Smooth muscle cell (in vitro differentiated cells): ENCODE data around the gene KLHL22. TPM values are rescaled to one million over a fixed set of nuclear protein-coding genes. Genes with fewer than 3 reads are reported as not detected.

Experiments used
- DNase-seq: peaks from one replicate; lab custom pipeline; 2025; ENCODE audit not compliant: unreplicated experiment; lab: John Stamatoyannopoulos, UW
- H2AFZ ChIP-seq: fragments of 200-600 bp; sonication (generic); 2 replicates; pipeline ENCODE4 v1.6.0; 2016; ENCODE audit warnings: antibody characterized with exemption, low read depth, mild to moderate bottlenecking
- H3F3A ChIP-seq: fragments of 200-600 bp; sonication (generic); 2 replicates; pipeline ENCODE4 v1.6.0; 2017; ENCODE audit warnings: antibody characterized with exemption, low read depth
- H3K27ac ChIP-seq: fragments of 200-600 bp; sonication (generic); 2 replicates; pipeline ENCODE4 v1.5.1; 2016; ENCODE audit warnings: low read depth, mild to moderate bottlenecking
- H3K27me3 ChIP-seq: fragments of 200-600 bp; sonication (generic); 2 replicates; pipeline ENCODE4 v1.6.1; 2016; ENCODE audit warnings: low read depth, mild to moderate bottlenecking
- H3K36me3 ChIP-seq: fragments of 200-600 bp; sonication (generic); 2 replicates; pipeline ENCODE4 v1.5.1; 2016; ENCODE audit warnings: low read depth
- H3K4me1 ChIP-seq: fragments of 200-600 bp; sonication (generic); 2 replicates; pipeline ENCODE4 v1.5.1; 2016; ENCODE audit warnings: low read depth
- H3K4me2 ChIP-seq: fragments of 200-600 bp; sonication (generic); 2 replicates; pipeline ENCODE4 v1.6.0; 2016; ENCODE audit warnings: mild to moderate bottlenecking
- H3K4me3 ChIP-seq: fragments of 200-600 bp; sonication (generic); 2 replicates; pipeline ENCODE4 v1.5.1; 2016; ENCODE audit warnings: mild to moderate bottlenecking
- H3K79me2 ChIP-seq: fragments of 200-600 bp; sonication (generic); 2 replicates; pipeline ENCODE4 v1.6.0; 2016; ENCODE audit warnings: low read depth, mild to moderate bottlenecking
- H3K9ac ChIP-seq: fragments of 200-600 bp; sonication (generic); 2 replicates; pipeline ENCODE4 v1.6.0; 2016; ENCODE audit warnings: low read depth
- H3K9me3 ChIP-seq: fragments of 200-600 bp; sonication (generic); replicated peaks from 2 replicates; pipeline ENCODE4 v1.5.1; 2016; ENCODE audit warnings: low read depth
- H4K20me1 ChIP-seq: fragments of 200-600 bp; sonication (generic); 2 replicates; pipeline ENCODE4 v1.6.0; 2016; ENCODE audit warnings: low read depth
- WGBS: methylation state at CpG from one replicate; pipeline ENCODE4 v1.1.7; 2016; ENCODE audit warnings: low lambda C conversion rate; 5-methylcytosine and 5-hydroxymethylcytosine counted together
- polyA plus RNA-seq: library from polyadenylated mRNA; unstranded; fragments of >200 nt; fragmentation: Nextera tagmentation; extraction: Ambion mirVana; gene quantifications from 2 replicates; pipeline ENCODE4 v1.2.1, GENCODE V29; 2016
- total RNA-seq: library from RNA; depleted of rRNA; stranded (reverse); fragments of >200 nt; gene quantifications from 2 replicates; pipeline ENCODE4 v1.2.3, GENCODE V29; 2014
- TF ChIP-seq, protein P1 (sequence below): fragments of 200-600 bp; sonication (generic); IDR thresholded peaks from 2 replicates; pipeline ENCODE4 v1.5.1; 2017; ENCODE audit warnings: borderline replicate concordance, mild to moderate bottlenecking, antibody characterized with exemption; ENCODE audit not compliant: insufficient read depth, poor library complexity, severe bottlenecking

KLHL22 gene
- total and polyA plus RNA-seq, 2 experiments from 2014 or later, result 17.1 to 27.3 TPM

DNA sequence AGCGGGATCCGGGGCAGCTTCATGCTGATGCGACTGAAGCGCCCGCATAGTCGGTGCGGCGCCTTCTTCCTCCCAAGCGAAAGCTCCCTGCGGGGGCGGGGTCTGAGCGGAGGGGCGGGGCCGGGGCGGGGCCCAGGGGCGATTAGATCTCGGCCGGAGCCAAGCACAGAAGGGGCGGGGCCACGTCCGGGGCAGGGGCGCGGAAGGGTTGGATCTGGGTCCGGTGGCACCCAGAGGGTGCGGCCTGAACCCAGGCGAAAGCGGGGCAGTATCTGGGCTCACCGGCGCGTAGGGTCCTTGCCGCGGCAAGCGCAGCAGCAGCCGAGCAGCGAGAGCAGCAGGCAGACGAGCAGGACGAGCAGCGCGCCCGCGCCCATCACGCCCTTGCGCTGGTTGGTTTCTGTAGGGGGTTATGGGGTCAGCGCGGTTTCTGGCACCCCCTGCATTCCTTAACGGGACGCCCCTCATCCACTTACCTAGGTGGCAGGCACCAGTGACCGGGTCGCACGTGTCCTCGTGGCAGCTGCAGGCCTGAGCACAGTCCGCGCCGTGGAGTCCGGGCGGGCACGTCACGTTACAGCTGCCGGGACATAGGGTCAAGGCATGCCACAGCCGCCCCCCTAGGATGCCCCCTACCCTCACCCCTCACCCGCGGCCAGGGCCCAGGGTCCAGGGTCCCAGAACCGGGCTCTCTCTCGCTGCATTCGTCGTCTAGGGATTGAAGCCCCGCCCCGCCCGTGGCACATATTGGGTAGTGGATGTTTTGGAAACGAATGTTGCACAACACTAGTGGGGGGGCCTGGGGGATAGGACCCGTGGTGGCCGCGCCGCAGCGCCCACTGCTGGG lies 66.1 kb downstream of the KLHL22 start:
- Histone ChIP-seq H3K27ac (no peak overlapping the region), H3K9ac (no peak overlapping the region), H3K79me2 (peaks cover 21% of the 10 kb centered on the region), H3K27me3 (no peaks in the 10 kb centered on the region), H3K4me1 (no peaks in the 10 kb centered on the region), H3K36me3 (no peaks in the 10 kb centered on the region), H3F3A (peaks cover 4% of the 10 kb centered on the region), H3K4me3 (no peak overlapping the region), H3K4me2 (no peak overlapping the region), H4K20me1 (peaks cover 74% of the 10 kb centered on the region), H3K9me3 (no peaks in the 10 kb centered on the region), H2AFZ (no peak overlapping the region)
- 80% methylated on average over 55 of the region's 75 CpGs for WGBS
- no peak for DNase-seq
- TF ChIP-seq, protein P1, sequence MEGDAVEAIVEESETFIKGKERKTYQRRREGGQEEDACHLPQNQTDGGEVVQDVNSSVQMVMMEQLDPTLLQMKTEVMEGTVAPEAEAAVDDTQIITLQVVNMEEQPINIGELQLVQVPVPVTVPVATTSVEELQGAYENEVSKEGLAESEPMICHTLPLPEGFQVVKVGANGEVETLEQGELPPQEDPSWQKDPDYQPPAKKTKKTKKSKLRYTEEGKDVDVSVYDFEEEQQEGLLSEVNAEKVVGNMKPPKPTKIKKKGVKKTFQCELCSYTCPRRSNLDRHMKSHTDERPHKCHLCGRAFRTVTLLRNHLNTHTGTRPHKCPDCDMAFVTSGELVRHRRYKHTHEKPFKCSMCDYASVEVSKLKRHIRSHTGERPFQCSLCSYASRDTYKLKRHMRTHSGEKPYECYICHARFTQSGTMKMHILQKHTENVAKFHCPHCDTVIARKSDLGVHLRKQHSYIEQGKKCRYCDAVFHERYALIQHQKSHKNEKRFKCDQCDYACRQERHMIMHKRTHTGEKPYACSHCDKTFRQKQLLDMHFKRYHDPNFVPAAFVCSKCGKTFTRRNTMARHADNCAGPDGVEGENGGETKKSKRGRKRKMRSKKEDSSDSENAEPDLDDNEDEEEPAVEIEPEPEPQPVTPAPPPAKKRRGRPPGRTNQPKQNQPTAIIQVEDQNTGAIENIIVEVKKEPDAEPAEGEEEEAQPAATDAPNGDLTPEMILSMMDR, result no peak

DNA sequence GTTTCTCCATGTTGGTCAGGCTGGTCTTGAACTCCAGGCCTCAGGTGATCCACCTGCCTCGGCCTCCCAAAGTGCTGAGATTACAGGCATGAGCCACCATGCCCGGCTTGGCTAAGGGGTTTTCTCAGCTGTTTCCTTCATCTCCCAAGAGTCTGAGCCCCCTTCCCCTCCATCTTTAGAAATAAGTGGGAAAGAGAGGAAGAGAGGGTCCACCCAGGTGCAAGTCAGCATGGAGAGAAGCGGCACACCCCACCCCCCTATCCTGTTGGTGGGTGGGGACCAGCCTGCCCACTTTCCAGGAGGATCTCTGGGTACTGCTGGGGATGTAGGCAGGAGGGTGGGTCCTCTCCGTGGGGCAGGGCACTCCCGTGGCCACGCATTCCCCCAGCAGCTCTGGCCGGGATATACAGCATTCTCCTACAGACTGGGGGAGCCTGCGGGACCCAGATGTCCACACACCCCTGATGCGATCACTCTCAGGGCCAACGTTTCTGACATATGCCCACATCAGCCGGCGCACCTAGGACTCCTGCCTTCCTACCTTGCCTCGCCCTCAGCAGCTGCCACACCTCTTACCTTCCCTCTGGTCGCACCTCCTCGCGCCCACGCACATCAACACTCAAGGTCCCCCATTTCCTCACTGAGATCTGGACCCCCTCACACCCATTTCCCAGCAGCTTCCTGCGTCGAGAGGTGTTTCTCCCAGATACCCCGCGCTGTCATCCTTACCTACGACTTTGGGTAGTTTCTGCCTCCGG lies 66.9 kb downstream of the KLHL22 start:
- no peak overlapping the region for H2AFZ ChIP-seq
- H3K4me2 ChIP-seq, result no peak overlapping the region
- no peak for DNase-seq
- no peak overlapping the region for H3K4me3 ChIP-seq
- 91% methylated on average over 20 of the region's 23 CpGs for WGBS
- peaks cover 66% of the 10 kb centered on the region for H4K20me1 ChIP-seq
- H3K9ac ChIP-seq, result no peak overlapping the region
- peaks cover 13% of the 10 kb centered on the region for H3K79me2 ChIP-seq
- no peaks in the 10 kb centered on the region for H3K27me3 ChIP-seq
- no peak overlapping the region for H3K27ac ChIP-seq
- no peaks in the 10 kb centered on the region for H3K36me3 ChIP-seq
- H3K9me3 ChIP-seq, result no peaks in the 10 kb centered on the region
- no peaks in the 10 kb centered on the region for H3F3A ChIP-seq
- TF ChIP-seq, protein P1, result no peak
- no peaks in the 10 kb centered on the region for H3K4me1 ChIP-seq

DNA sequence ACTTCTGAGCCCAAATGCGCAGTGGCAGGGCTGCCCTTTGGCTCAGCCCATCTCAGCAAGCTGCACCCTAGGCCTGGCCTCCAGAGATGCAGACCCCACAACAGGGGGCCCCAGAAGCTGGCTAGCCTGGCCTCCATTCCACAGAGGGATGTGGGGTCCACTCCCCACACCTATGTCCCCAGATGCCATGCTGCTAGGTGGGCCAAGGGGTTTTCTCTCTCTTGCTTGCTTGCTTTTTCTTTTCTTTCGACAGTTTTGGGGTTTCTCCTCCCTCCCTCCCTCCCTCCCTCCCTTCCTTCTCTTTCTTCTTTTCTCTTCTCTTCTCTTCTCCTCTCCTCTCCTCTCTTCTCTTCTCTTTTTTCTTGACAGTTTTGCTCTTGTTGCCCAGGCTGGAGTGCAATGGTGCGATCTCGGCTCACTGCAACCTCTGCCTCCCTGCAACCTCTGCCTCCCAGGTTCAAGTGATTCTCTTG lies 67.6 kb downstream of the KLHL22 start:
- H2AFZ ChIP-seq, result no peak overlapping the region
- WGBS, result 100% methylated on average over 4 of the region's 4 CpGs
- H3F3A ChIP-seq, result no peaks in the 10 kb centered on the region
- no peak overlapping the region for H3K4me3 ChIP-seq
- no peak overlapping the region for H3K27ac ChIP-seq
- no peaks in the 10 kb centered on the region for H3K27me3 ChIP-seq
- no peak overlapping the region for H3K9ac ChIP-seq
- H3K4me1 ChIP-seq, result no peaks in the 10 kb centered on the region
- TF ChIP-seq, protein P1, result no peak
- no peak overlapping the region for H3K4me2 ChIP-seq
- H4K20me1 ChIP-seq, result peaks cover 59% of the 10 kb centered on the region
- H3K79me2 ChIP-seq, result peaks cover 11% of the 10 kb centered on the region
- DNase-seq, result no peak
- H3K36me3 ChIP-seq, result no peaks in the 10 kb centered on the region
- H3K9me3 ChIP-seq, result no peaks in the 10 kb centered on the region
